PC-9 (cell line): ENCODE measurements around the gene PRIMA1. TPM values are rescaled to one million over a fixed set of nuclear protein-coding genes. Genes with fewer than 3 reads are reported as not detected.

Source experiments
- BruUV-seq: library from RNA; stranded (reverse); fragments of 400-500 nt; replicated peaks from 2 replicates; lab custom pipeline; 2021; lab: Mats Ljungman, UMichigan
- CTCF ChIA-PET: fragments of 300-600 bp; sonication (Branson Sonifier 250); formaldehyde crosslinking; loops from one replicate; lab custom pipeline; 2022; ENCODE audit warnings: antibody characterized with exemption; lab: Charles Lee
- POLR2A ChIA-PET: fragments of 300-600 bp; sonication (Branson Sonifier 250); formaldehyde crosslinking; loops from one replicate; lab custom pipeline; 2022; ENCODE audit warnings: antibody characterized with exemption; ENCODE audit not compliant: unreplicated experiment; lab: Charles Lee
- DNase-seq, 2 experiments: peaks; one replicate each; pipeline versions ENCODE4 v3.0.0 to v3.0.0-alpha.2; 2015 to 2022; ENCODE audit warnings: mixed read lengths in 1 of 2
- H2AFZ ChIP-seq: fragments of 200-600 bp; sonication (generic); 2 replicates; pipeline ENCODE4 v1.8.1; 2017; ENCODE audit warnings: antibody characterized with exemption
- H3F3A ChIP-seq: fragments of 200-600 bp; sonication (generic); 2 replicates; pipeline ENCODE4 v1.8.1; 2017; ENCODE audit warnings: antibody characterized with exemption, mild to moderate bottlenecking, low read depth; ENCODE audit not compliant: insufficient read depth
- H3K27ac ChIP-seq: fragments of 200-600 bp; sonication (generic); 2 replicates; pipeline ENCODE4 v1.6.1; 2016; ENCODE audit warnings: mixed run types
- H3K27me3 ChIP-seq: fragments of 200-600 bp; sonication (generic); 2 replicates; pipeline ENCODE4 v1.6.1; 2016; ENCODE audit warnings: low read depth, mixed run types; ENCODE audit not compliant: insufficient read depth
- H3K36me3 ChIP-seq: fragments of 200-600 bp; sonication (generic); 2 replicates; pipeline ENCODE4 v1.6.1; 2016; ENCODE audit warnings: low read depth, mixed run types
- H3K4me1 ChIP-seq: fragments of 200-600 bp; sonication (generic); replicated peaks from 2 replicates; pipeline ENCODE4 v1.6.1; 2016; ENCODE audit warnings: mixed run types; ENCODE audit not compliant: insufficient read depth
- H3K4me2 ChIP-seq: fragments of 200-600 bp; sonication (generic); 2 replicates; pipeline ENCODE4 v1.6.1; 2017; ENCODE audit warnings: mixed run types
- H3K4me3 ChIP-seq: fragments of 200-600 bp; sonication (generic); 2 replicates; pipeline ENCODE4 v1.6.1; 2016; ENCODE audit warnings: mixed run types
- H3K79me2 ChIP-seq: fragments of 200-600 bp; sonication (generic); 2 replicates; pipeline ENCODE4 v1.6.1; 2017; ENCODE audit warnings: low read depth, mixed run types
- H3K9me2 ChIP-seq: fragments of 200-600 bp; sonication (generic); 2 replicates; pipeline ENCODE4 v1.8.1; 2017; ENCODE audit warnings: mild to moderate bottlenecking; ENCODE audit not compliant: insufficient read depth
- H3K9me3 ChIP-seq: fragments of 200-600 bp; sonication (generic); 2 replicates; pipeline ENCODE4 v1.8.1; 2016; ENCODE audit warnings: low read depth; ENCODE audit not compliant: insufficient read depth
- H4K20me1 ChIP-seq: fragments of 200-600 bp; sonication (generic); 2 replicates; pipeline ENCODE4 v1.8.1; 2017; ENCODE audit not compliant: insufficient read depth
- CTCF ChIP-seq: fragments of 200-600 bp; sonication (generic); conservative IDR thresholded peaks from 2 replicates; pipeline ENCODE4 v1.6.1; 2017; ENCODE audit warnings: mixed run types, antibody characterized with exemption, mild to moderate bottlenecking, moderate library complexity
- EZH2 ChIP-seq: fragments of 200-600 bp; sonication (generic); IDR thresholded peaks from 2 replicates; pipeline ENCODE4 v1.8.0; 2017; ENCODE audit warnings: antibody characterized with exemption, low read depth
- intact Hi-C: fragments of 100-400 bp; cut with micrococcal nuclease; formaldehyde crosslinking; loops from one replicate; pipeline ENCODE4 v1.10.0; 2022; ENCODE audit not compliant: unreplicated experiment
- total RNA-seq: library from RNA; stranded (reverse); gene quantifications from 2 replicates; pipeline ENCODE4 v1.2.3, GENCODE V29; 2021

PRIMA1 gene
- total RNA-seq, 1 experiment from 2014 or later, result not detected

DNA sequence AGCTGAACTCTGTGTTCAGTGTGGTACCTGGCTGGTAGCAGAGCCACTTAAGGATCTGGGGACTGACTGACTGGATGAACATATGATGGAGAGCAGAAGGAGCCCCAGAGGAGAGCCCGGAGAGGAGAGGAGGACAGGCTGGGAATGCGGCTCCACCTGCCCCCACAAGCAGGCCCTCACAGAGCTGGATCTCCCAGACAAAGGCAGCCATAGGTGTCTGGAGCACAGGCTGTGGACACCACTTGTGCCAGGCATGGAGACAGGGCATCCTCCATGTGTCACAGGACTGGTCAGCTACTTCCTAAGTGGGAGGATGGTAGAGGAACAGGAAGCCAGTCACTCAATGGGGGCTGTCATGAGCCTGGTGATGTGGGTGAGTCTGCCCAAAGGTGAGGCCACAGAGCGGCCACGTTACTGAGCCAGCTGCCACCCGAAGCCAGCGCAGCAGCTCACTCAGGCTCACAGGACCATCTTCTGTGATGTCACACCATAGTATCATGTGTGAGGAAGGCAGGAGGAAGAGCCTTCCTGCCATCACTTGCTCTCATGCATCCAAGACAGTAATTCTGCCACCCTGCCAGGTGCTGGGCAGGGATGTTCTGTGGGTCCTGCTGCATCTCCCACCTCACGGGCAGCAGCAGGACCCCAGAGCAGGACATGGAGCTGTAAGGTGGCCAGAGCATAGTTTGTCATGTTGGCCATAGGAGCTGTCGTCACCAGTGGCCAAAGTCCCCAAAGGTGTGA lies 72.1 kb downstream of the PRIMA1 start:
- Histone ChIP-seq H3K27me3 (peaks cover 51% of the 10 kb centered on the region), H3K4me1 (0 out of 2 replicates have a peak, but pooled peaks cover 9% of the 10 kb centered on the region), H3K4me2 (no peak overlapping the region), H3K79me2 (no peaks in the 10 kb centered on the region), H3K9me2 (no peaks in the 10 kb centered on the region), H4K20me1 (no peaks in the 10 kb centered on the region), H3K27ac (no peak overlapping the region), H2AFZ (no peak overlapping the region), H3K4me3 (no peak overlapping the region), H3F3A (peaks cover 2% of the 10 kb centered on the region; the same call in 1 of the 2 replicates), H3K9me3 (no peaks in the 10 kb centered on the region), H3K36me3 (no peaks in the 10 kb centered on the region)
- POLR2A ChIA-PET, result no interaction called here
- intact Hi-C loops, result no loop called here
- TF ChIP-seq EZH2, result no peak
- no peak for TF ChIP-seq CTCF
- CTCF ChIA-PET, result no interaction called here
- no TSS peak for BruUV-seq
- no peak for DNase-seq

GRCh38 chr14:93715279-93715927 lies 72.9 kb downstream of the PRIMA1 start:
- intact Hi-C loops, result no loop called here
- BruUV-seq, result no TSS peak
- no peak for DNase-seq
- H3K27me3 ChIP-seq, result peaks cover 58% of the 10 kb centered on the region
- no peaks in the 10 kb centered on the region for H3K9me2 ChIP-seq
- H3K79me2 ChIP-seq, result no peaks in the 10 kb centered on the region
- POLR2A ChIA-PET, result no interaction called here
- H3K36me3 ChIP-seq, result no peaks in the 10 kb centered on the region
- H2AFZ ChIP-seq, result no peak overlapping the region
- H3K9me3 ChIP-seq, result no peaks in the 10 kb centered on the region
- no peak overlapping the region for H3K4me3 ChIP-seq
- H3K4me2 ChIP-seq, result no peak overlapping the region
- TF ChIP-seq CTCF (no peak), EZH2 (no peak)
- peaks cover 2% of the 10 kb centered on the region; the same call in 1 of the 2 replicates for H3F3A ChIP-seq
- no peaks in the 10 kb centered on the region for H4K20me1 ChIP-seq
- H3K27ac ChIP-seq, result no peak overlapping the region
- CTCF ChIA-PET, result no interaction called here
- H3K4me1 ChIP-seq, result 0 out of 2 replicates have a peak, but pooled peaks cover 9% of the 10 kb centered on the region

GRCh38 chr14:93714605-93715004 lies 73.7 kb downstream of the PRIMA1 start:
- Histone ChIP-seq H3K4me3 (no peak overlapping the region), H3K27me3 (peaks cover 63% of the 10 kb centered on the region), H2AFZ (no peak overlapping the region), H3K27ac (no peak overlapping the region), H3K79me2 (no peaks in the 10 kb centered on the region), H3K4me1 (0 out of 2 replicates have a peak, but pooled peaks cover 9% of the 10 kb centered on the region), H3K4me2 (no peak overlapping the region), H3K9me2 (no peaks in the 10 kb centered on the region), H4K20me1 (no peaks in the 10 kb centered on the region), H3K36me3 (no peaks in the 10 kb centered on the region), H3K9me3 (no peaks in the 10 kb centered on the region), H3F3A (peaks cover 2% of the 10 kb centered on the region; the same call in 1 of the 2 replicates)
- no peak for TF ChIP-seq CTCF
- no peak for TF ChIP-seq EZH2
- no peak for DNase-seq
- no TSS peak for BruUV-seq
- POLR2A ChIA-PET, result no interaction called here
- intact Hi-C loops, result no loop called here
- CTCF ChIA-PET, result no interaction called here
